HCT116 (cell line): Measurements from ENCODE around the gene AKR1C4.
"Not testable (repeated sequence)": the region's sequence is repeated elsewhere in the genome, so short reads cannot be mapped to it uniquely, and the experiment has no call there.

ENCODE experiments used
- CTCF ChIP-seq, 3 experiments: fragments of 200-600 bp in 1 of 3; sonication (generic) in 1 of 3; IDR thresholded peaks in 2 of 3; conservative IDR thresholded peaks in 1 of 3; 2 replicates each; pipeline ENCODE4 v1.5.1; 2012 to 2017; ENCODE audit warnings: low read depth in 2 of 3, low read length in 2 of 3, antibody characterized with exemption in 1 of 3, borderline replicate concordance in 1 of 3, control low read depth in 1 of 3, mild to moderate bottlenecking in 1 of 3, mixed read lengths in 1 of 3, mixed run types in 1 of 3, moderate library complexity in 1 of 3; ENCODE audit not compliant: insufficient read depth in 1 of 3
- ZNF274 ChIP-seq: fragments of 200-500 bp; sonication (Bioruptor generic); IDR thresholded peaks from 2 replicates; pipeline ENCODE4 v1.6.1; 2014; ENCODE audit warnings: mild to moderate bottlenecking, low read depth, low read length, inconsistent platforms

GRCh38 chr10:5222942-5223341 lies 26.3 kb downstream of the AKR1C4 start:
- not testable (repeated sequence) for TF ChIP-seq ZNF274; CTCF (IDR thresholded peaks at IDR 0.05 in 2 of 3, conservative IDR thresholded peaks at IDR 0.05 in 1 of 3; ENCODE audit: borderline replicate concordance in 1 of 3, insufficient read depth in 1 of 3, low read depth in 2 of 3, low read length in 2 of 3)
